Kidney (tissue), 14 donors: Measurements from ENCODE around the gene SBF2. TPM values are rescaled to one million over a fixed set of nuclear protein-coding genes. Genes with fewer than 3 reads are reported as not detected.

Source experiments
- DNase-seq, 5 donors: peaks; one replicate each; pipeline ENCODE4 v3.0.0-alpha.2; 2013 to 2020
- FAIRE-seq: peaks from 2 replicates; lab custom pipeline; 2012; peaks lifted over from hg19 to GRCh38; lab: Jason Lieb, UNC
- H3K27ac ChIP-seq, 2 donors: one replicate each; pipeline ENCODE4 v1.7.0; 2013; ENCODE audit warnings: low read depth in 2 of 2, low read length in 2 of 2, inconsistent platforms in 1 of 2
- H3K27me3 ChIP-seq: one replicate; pipeline ENCODE4 v1.7.1; 2013; ENCODE audit warnings: low read length, inconsistent platforms; ENCODE audit not compliant: control insufficient read depth, insufficient read depth
- H3K36me3 ChIP-seq, 3 donors: one replicate each; pipeline versions ENCODE4 v1.7.0 to v1.7.1; 2013; ENCODE audit warnings: low read length in 3 of 3, control low read depth in 1 of 3, inconsistent platforms in 1 of 3; ENCODE audit not compliant: insufficient read depth in 3 of 3, control insufficient read depth in 2 of 3
- H3K4me1 ChIP-seq, 3 donors: one replicate each; pipeline versions ENCODE4 v1.7.0 to v1.7.1; 2013; ENCODE audit warnings: low read length in 3 of 3, inconsistent platforms in 1 of 3, low read depth in 1 of 3; ENCODE audit not compliant: control insufficient read depth in 2 of 3, insufficient read depth in 2 of 3
- H3K4me3 ChIP-seq, 3 donors: one replicate each; pipeline versions ENCODE4 v1.7.0 to v1.8.1; 2013; ENCODE audit warnings: low read length in 3 of 3, control low read depth in 1 of 3, inconsistent platforms in 1 of 3
- H3K9ac ChIP-seq, 3 donors: one replicate each; pipeline versions ENCODE4 v1.7.0 to v1.7.1; 2013; ENCODE audit warnings: low read length in 3 of 3, control low read depth in 1 of 3, inconsistent platforms in 1 of 3
- H3K9me3 ChIP-seq, 3 donors: one replicate each; pipeline versions ENCODE4 v1.7.0 to v1.7.1; 2013; ENCODE audit warnings: low read length in 3 of 3, control low read depth in 1 of 3, inconsistent platforms in 1 of 3; ENCODE audit not compliant: control insufficient read depth in 2 of 3, insufficient read depth in 1 of 3
- intact Hi-C: fragments of 100-400 bp; cut with DNase I; formaldehyde crosslinking; loops from one replicate; pipeline ENCODE4 v1.11.1; 2022
- polyA plus RNA-seq: library from polyadenylated mRNA; stranded (reverse); fragments of 350-450 nt; fragmentation: Illumina TruSeq; extraction: RNeasy Lipid Tissue Mini Kit (QIAGEN cat#74804); gene quantifications from one replicate; pipeline ENCODE4 v1.2.3, GENCODE V29; 2014; ENCODE audit warnings: low read depth, low replicate concordance; ENCODE audit not compliant: insufficient read depth
- total RNA-seq: library from RNA; stranded (reverse); fragmentation: NEBNext Ultra II Directional; extraction: Animal tissue kit (Norgen Biotek cat#: 25700); gene quantifications from one replicate; pipeline ENCODE4 v1.2.1, GENCODE V29; 2021
- TF ChIP-seq, protein P1 (sequence below): IDR thresholded peaks from 3 replicates; pipeline ENCODE4 v1.5.1; 2012; ENCODE audit warnings: mild to moderate bottlenecking, moderate library complexity, borderline replicate concordance; ENCODE audit not compliant: insufficient read depth; ENCODE audit errors: extremely low read depth
- donor health status: control.
- donor health status: control.
- donor health status: control.
- donor health status: control.
- donor health status: control.
- donor health status: DM: yes; HTN: yes; CAD: no.
- donor health status: Normal renal cell carcinoma (clear cell type).

Gene SBF2
- total and polyA plus RNA-seq, 2 donors from 2014 or later = 13.1 to 55.4 TPM

DNA sequence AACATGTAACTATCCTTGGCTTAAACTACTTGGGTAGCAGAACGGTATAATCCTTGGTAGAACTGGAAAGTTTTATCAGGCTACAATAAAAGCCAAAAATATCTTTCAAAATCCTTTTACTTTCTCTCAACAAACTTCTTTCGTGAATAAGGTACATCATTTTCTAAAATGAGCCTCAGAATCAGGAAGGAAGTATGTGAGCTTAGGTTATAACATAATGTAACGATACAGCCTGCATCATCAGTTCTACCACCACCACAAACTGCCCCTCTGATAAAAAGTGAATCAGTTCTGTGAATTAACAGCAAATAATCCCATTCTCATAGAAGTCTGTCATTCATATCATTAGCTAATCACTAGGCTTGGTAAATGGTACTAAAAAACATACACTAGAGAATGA, 244.3 kb downstream of the SBF2 start:
- Histone ChIP-seq H3K4me3 (no peak overlapping the region), H3K36me3 (no peaks in the 10 kb centered on the region), H3K9ac (no peak overlapping the region), H3K9me3 (peaks cover 0 to 2% (median 1%) of the 10 kb centered on the region in 3 donors), H3K27me3 (no peaks in the 10 kb centered on the region), H3K27ac (no peak overlapping the region), H3K4me1 (no peaks in the 10 kb centered on the region)
- intact Hi-C loops = no loop called here
- no peak for FAIRE-seq
- TF ChIP-seq, protein P1, sequence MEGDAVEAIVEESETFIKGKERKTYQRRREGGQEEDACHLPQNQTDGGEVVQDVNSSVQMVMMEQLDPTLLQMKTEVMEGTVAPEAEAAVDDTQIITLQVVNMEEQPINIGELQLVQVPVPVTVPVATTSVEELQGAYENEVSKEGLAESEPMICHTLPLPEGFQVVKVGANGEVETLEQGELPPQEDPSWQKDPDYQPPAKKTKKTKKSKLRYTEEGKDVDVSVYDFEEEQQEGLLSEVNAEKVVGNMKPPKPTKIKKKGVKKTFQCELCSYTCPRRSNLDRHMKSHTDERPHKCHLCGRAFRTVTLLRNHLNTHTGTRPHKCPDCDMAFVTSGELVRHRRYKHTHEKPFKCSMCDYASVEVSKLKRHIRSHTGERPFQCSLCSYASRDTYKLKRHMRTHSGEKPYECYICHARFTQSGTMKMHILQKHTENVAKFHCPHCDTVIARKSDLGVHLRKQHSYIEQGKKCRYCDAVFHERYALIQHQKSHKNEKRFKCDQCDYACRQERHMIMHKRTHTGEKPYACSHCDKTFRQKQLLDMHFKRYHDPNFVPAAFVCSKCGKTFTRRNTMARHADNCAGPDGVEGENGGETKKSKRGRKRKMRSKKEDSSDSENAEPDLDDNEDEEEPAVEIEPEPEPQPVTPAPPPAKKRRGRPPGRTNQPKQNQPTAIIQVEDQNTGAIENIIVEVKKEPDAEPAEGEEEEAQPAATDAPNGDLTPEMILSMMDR = no peak
- no peak for DNase-seq

DNA sequence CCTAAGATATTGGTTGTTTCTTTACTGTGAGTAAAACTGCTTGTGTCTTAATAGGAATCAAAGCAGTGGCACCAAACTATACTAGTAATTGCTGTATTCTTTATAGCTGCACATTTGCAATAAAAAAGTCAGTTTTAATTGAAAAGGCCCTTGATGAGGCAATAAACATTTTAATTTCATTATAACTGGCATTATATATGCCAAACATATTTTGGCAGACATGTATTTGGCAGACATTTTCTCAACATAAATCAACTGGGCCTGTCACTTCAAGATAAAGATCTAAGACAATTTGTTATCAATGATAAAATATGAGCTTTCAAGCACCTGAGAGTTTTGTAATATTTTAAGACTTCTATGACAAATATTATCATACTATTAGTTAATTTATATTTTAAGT, 245.7 kb downstream of the SBF2 start:
- Histone ChIP-seq H3K4me3 (no peak overlapping the region), H3K9ac (no peak overlapping the region), H3K27ac (no peak overlapping the region), H3K36me3 (no peaks in the 10 kb centered on the region), H3K4me1 (no peaks in the 10 kb centered on the region), H3K27me3 (no peaks in the 10 kb centered on the region), H3K9me3 (peaks cover 0 to 7% (median 5%) of the 10 kb centered on the region in 3 donors)
- DNase-seq (no peak), FAIRE-seq (no peak)
- intact Hi-C loops = no loop called here
- TF ChIP-seq, protein P1 = no peak

DNA sequence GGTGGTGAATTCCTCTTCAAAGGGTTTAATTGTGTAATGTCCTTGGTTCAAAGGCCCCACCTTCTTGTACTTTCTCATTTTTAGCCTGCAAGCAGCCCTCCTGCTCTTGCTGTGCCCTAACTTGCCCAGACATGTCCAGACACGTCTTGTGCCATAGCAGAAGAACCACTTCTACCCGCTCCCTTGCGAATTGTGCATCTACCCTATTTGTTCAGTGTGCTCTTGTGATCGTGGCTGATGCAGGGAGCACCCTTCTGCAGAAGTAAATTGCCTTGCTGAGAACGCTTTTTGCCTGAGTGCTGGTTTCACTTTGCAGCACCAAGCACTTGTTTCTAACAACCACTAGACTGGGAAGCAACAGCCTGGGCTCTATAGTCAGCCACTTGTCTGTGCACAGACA, 249.4 kb downstream of the SBF2 start:
- H3K27me3 ChIP-seq = no peaks in the 10 kb centered on the region

More for the DNA sequence above, 249.4 kb downstream of the SBF2 start:
- H3K27ac ChIP-seq = no peak overlapping the region
- no peaks in the 10 kb centered on the region for H3K4me1 ChIP-seq
- TF ChIP-seq, protein P1 = no peak
- H3K9me3 ChIP-seq = peaks cover 0 to 7% (median 5%) of the 10 kb centered on the region in 3 donors
- intact Hi-C loops = no loop called here
- no peak for DNase-seq
- FAIRE-seq = no peak
- no peak overlapping the region for H3K4me3 ChIP-seq
- H3K36me3 ChIP-seq = no peaks in the 10 kb centered on the region
- H3K9ac ChIP-seq = no peak overlapping the region
